HG03159 (cell line): ENCODE results near the gene PCGF2.
A peak's percentile ranks its signal among the peaks of the same experiment; 100 is the strongest.
"Not testable (repeated sequence)": the region's sequence is repeated elsewhere in the genome, so short reads cannot be mapped to it uniquely, and the experiment has no call there.

ENCODE experiments used
- ATAC-seq: cut with Tn5 transposase; IDR thresholded peaks from one replicate; pipeline ENCODE4 v1.9.1; 2021; ENCODE audit warnings: mild to moderate bottlenecking, moderate library complexity; ENCODE audit not compliant: unreplicated experiment

Gene PCGF2

DNA sequence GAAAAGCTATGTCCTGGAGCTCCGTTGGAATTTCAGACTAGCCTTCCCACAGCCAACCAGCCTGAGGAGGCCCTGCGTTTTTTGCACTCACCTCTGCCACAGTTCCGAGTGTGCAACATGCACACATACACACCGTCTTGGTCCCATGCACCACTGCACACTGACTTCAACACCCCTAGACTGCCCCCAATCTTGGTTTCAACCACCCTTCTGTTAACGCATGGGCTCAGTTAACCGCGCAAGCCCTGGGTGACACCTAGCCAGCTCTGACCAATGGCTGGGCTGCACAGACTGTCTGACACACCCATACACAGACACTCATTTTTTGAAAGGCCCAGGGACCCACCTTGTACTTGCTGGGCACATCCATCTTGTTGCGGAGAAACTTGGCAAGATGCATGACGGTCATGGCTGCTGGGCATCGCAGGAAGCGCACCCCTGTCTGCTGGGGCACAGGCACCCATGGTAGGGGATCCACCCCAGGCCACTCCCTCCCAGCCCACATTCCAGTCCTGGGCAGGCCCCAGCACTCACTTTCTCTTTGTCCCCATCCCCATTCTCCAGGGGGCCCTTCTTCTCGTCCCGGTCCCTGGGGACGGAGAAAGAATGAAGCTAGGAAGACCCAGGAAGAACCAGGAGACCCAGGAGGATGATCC, 10.0 kb downstream of the PCGF2 start:
- no peak for ATAC-seq

DNA sequence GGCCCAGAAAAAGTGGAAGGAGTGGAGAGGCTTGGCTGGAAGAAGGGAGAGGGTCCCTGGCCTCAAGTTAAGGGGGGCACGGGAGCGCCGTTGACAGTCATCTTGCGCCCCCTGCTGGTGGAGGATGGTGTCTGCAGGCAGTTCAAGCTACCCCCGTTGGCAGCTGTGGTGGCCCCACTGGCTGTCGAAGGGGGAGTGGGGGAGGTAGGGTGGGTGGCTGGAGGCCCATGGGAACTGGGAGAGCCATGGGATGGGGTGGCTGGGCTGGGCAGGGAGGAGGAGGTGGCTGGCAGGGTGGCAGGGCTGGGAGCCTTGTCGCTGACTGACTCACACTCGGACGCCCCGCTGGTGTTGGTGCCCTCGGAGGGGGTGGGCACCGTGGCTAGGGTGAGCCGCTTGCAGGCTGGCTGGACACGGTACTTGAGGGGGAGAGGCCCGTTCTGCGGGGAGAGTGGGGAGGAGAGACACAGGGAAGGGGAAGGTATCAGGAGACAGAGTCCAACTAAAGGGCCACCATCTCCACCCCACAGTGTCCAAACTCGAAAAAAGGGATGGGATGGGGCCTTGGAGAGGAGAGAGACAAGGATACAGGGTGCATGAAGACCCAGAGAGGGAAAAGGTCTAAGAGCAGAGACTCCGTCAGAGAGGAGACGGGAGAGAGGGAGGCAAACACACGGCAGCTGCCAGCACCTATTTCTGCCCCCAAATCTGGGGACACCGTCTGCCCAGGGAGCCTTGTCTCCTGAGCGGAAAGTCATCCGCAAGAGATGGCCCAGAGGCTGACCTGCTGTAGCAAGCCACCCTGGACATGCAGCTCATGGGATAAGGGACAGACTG, 12.8 kb downstream of the PCGF2 start:
- ATAC-seq = no peak

DNA sequence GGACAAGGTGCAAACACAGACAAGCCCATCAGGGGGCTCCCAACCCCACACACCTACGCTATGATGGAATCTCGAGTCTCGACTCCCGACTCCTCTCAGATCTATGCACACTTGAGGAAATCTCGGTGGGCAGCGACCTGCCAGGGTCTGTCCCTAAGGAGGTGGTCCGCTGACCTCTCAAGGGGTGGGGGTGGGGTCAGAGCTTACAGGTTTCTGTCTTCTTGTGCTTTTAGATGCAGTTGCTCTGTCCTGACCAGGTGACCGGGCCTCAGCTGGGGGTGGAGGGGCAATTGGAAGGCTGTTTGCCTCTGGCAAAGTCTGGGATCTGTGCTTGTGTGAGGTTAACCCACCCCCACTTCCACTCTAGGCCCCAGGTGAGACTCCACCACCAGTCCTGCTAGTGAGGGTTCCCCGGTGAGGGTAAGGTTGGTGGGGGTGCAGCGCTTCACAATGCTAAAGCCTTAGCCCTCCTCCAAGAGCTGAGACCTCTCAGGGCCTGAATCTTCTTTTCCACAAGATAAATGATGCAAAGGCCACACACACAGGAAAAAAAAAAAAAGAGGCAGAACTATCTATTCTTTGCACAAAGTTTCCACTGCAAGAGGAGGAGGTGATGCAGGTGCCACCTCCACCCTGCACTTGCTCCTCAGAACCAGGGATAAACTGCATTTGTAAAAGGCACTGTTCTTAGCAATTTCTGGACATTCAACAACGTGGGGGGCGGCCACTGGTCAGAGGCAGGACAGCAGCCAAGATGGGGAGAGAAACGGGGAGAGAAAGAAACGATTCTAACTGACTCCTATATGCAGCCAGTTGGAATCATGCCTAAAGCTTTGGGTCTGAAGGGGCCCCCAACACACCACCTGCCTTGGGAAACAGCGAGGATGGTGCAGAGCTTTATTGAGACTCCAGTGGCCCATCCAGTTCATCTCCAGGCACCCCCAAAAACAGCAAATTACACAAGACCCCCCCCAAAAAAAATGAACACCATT, 13.9 kb downstream of the PCGF2 start:
- ATAC-seq = no peak

DNA sequence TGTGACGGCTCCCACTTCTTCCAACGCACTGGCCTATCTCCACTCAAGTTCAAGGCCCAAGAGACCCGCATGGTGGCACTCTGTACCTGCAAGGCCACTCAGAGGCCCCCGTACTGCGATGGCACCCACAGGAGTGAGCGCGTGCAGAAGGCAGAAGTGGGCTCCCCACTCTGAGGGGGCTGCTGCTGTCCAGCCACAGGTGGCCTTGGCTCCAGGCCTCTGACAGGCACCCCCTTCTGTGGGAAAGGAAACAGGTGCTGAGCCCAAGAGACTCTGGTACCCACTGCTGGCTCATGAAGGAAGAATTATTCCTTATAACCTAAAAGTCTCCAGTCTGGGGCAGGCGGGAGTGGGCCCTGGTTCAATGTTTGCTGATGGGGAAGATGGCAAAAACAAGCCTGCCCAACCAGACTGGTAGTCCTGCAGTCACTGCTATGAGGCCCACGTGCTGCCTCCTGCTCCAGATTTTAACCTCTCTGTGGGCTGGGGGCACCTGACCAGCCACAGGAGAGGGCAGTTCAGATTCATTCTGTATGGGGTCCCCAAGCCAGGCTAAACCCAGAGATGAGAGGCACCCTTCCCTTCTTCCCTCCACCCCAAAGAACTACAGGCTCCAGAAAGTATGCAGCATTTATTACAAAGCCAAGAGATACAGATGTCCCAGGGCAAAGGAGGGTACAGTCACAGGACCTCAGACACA, 14.7 kb downstream of the PCGF2 start:
- no peak for ATAC-seq

DNA sequence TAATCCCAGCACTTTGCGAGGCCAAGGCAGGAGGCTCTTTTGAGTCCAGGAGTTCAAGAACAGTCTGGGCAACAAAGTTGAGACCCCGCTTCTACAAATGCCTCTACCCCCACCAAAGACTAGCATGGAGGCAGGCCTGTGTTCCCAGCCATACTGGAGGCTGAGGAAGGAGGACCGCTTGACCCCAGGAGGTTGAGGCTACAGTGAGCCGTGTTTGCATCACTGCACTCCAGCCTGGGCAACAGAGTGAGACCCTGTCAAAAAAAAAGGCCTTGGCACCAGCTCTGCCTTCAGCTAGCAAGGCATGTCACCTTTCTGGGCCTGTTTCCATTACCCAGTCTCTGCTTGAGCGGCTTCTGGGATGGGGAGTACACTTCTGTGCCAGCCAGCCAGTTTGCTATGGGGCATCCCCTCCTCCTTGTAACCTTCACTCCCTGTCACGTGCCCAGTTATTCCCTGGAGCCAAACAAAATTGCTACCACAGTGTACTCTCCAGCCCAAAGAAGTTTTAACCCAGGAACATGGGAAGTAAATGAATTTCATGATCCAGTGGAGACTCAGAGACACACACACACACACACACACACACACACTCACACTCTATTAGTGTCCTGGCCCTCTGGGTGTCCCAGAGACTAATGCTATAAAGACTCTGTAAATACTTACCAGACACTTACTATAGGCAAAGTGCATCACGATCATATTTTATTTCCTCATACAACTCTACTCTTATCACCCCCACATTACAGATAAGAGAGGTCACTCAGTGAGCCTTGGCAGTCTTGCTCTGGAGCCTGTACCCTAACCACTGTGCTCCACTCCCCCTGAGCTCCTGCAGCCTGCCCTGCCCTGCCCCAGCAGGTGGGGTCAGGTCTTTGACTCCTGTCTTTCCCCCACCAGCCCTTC, 15.5 kb downstream of the PCGF2 start:
- no peak for ATAC-seq

DNA sequence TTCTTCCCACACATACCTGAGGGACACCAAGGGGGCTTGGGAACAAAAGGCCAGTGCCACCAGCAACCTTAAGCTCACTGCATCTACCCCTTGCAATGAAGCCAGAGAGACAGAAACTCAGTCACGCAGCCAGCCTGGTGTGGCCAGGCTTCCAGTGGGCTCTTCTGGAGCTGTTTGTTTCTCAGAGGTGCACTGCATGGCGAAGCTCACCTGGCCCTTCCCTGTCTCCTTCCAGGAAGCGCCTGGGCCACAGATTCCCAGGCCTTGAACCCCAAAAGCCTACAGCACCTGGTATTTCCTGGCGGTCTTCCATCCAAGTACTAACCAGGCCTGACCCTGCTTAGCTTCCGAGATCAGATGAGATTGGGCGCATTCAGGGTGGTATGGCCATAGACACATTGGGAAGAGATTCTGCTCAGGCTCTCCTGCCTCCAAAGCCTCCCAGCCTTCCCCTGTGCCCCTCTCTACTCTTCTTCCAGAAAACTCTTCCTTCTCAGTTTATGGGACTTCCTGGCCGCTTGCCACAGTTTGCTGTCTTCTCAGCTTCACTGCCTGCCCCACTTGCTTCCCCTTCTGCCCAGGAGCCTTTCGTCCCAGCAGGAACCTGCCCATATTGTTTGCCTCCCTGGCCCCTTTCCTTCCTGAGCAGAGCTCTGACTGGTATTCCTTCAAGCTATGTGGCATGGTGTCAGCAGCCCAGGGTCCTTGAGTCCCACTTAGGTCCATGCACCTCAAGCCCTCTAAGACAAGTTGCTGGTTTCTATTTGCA, 16.4 kb downstream of the PCGF2 start:
- no peak for ATAC-seq

DNA sequence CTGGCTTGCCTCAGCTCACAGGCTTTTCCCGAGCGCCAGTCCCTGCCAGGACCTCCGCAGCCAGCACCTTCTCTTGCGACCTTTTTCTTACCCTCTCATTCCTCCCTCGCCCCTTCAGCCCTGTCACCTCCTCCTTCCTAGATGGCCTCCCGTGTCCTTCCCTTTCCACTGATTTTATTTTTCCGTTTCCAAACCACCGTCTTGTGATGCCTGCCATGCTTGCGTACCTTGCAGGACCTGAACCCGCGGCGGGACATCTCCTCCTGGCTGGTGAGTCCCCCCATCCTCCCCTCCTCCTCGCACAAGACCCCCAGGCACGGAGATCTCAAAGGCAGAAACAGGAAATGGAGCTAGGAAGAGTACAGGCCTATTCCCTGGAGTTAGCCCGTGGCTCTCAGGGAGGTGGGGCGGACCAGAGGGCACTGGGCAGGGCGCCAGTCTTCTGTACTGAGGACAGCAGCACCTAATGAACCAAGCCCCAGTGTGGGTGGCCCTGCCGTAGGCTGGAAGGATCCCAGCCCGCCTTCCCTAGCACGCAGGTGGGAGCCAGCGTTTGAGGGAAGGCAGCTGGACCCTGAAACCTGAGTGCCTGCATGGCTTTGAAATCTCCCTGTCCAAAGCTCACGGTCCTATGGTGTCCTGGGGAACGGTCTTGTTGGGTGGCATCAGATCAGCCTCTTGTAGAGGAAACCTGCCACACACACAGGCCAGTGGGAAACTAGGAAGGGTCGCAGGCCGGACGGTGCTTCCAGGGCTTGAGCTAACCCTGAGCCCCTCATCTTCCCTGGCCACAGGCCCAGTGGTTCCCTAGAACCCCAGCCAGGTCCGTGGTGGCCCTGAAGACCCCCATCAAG, 17.4 kb downstream of the PCGF2 start:
- no peak for ATAC-seq

DNA sequence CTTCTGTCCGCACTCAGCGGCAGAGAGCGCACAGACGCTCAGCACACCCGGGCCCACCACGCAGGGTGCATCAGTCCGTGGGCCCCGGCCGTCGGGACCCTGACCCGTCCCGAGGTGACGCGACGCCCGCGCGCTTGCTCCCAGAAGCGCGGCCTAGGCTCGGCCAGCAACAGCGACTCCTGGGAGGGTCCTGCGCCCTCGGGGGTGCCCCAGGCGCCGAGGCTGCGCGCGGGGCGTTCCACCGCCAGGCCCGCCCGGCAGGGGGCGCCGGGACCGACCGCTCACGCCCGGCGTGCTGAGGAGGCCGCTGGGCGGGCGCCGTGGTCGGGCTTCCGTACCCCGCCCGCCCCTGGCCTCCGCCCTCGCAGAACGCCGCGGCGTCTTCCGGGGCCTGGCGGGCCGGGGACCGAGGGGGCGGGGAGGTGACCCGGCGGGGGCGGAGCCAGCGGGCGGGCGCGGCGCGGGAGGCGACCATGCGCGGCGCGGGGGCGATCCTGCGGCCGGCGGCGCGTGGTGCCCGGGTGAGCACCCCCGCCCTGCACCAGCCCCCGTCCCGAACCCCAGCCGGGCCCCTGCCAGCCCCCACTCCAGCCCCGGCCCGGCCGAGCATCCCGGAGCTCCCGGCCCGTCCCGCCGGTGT, 18.1 kb downstream of the PCGF2 start, which contains the start of gene CISD3:
CISD3 (plus strand) TSS at position 456 of the 640 bp plus-strand sequence; CDS start at position 474, 18 bp downstream.
- ATAC-seq = peak; percentile 76

DNA sequence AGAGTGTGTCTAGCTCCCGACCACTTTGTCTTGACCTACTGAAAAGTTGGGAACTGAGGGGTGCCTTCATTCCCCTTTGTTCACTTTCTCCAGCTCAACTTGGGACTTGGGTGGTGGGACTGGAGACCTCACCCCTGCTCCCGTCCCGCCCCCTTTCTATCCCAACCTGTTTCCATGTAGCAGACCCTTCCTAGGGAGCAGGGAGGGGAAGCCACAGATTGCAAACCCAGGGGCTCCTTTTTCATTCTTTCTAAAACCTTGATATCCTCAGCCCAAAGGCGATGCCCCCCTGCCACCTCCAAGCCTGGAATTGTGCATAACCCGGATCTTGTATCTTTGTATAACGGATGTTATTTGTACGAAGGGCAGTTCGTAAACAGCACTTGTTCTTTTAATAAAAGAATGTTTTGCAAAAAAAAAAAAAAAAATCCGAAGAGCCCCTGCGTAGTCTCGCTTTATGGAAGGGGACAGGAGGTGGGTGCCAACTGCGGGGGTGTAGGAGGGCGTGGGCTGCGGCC, 18.7 kb downstream of the PCGF2 start:
- ATAC-seq = no peak

DNA sequence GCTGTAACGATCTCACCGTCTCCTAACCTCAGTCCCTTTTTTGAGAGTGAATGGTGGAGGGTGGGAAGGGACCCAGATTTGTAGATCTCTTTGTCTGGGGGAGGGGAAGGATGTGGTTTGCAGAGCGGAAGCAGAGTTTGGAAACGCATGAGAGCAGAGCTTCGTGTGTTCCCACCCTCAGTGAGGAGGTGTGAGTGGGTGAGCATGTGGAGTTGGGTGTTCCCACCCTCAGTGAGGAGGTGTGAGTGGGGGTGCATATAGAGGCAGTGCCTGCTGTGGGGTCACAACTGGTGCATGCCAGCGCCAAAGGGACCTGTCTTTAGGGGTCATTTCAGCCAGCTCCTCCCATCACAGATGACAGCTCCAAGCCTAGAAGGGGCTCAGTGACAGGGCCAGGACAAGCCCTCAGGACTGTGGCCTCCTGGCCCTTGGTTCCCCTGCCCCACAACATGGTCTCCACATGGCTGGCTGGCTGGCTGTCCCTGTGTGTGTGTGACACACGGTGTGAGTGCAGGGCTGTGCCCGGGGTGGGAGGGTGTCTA, 19.8 kb downstream of the PCGF2 start:
- ATAC-seq = no peak

DNA sequence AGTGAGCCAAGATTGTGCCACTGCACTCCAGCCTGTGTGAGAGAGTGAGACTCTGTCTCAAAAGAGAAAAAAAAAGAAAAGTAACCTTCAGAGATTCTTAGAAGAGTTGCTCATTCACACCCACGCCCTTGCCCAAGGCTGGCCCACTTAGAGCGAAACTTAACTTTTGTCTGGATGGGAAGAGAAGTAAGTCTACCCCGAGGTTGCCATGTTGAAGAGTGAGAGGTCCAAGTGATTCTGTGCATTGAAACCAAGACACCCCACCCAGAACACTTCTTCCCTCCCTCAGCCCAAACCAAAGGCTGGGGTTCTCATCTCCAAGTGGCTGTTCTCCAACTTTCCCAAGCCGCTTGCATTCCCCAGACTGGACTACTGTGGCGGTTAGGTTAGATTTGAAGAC, 20.4 kb downstream of the PCGF2 start:
- no peak for ATAC-seq

DNA sequence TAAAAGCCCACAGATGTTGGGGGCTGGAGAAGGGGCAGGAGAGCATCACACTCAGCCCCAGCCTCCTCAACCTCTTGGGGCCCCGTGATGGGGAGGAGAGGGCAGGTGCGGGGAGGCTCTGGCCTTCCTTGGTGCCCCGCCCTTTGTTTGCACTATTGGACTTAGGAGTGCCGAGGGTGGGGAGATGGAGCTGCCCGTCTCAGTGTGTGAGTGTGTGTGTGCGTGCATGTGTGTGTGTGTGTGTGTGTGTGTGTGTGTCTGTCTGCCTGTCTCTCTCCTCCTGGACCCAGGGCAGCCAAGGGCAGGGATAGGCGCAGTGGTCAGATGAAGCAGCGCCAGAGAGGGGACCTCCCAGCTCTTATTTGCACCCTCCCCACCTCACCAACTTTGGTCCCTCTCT, 22.0 kb downstream of the PCGF2 start:
- not testable (repeated sequence) for ATAC-seq

DNA sequence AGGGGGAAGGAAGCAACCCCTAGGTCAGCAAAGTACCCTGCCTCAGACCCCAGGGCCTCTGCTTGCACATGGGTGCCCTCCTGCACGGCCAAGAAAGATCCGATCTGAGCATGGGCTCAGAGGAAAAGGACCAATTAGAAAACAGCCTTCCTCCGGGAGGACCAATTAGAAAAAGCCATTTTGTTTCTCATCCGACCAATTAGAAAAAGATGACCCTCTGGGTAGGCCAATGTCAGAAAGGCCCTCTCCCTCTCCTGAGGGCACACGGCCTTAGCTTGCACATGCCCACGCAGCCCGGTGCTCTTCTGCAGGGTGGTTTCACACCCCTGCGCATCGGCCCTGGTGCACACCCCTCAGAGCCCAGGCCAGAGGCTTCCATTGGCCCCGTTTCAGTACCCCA, 23.1 kb downstream of the PCGF2 start:
- ATAC-seq = no peak

DNA sequence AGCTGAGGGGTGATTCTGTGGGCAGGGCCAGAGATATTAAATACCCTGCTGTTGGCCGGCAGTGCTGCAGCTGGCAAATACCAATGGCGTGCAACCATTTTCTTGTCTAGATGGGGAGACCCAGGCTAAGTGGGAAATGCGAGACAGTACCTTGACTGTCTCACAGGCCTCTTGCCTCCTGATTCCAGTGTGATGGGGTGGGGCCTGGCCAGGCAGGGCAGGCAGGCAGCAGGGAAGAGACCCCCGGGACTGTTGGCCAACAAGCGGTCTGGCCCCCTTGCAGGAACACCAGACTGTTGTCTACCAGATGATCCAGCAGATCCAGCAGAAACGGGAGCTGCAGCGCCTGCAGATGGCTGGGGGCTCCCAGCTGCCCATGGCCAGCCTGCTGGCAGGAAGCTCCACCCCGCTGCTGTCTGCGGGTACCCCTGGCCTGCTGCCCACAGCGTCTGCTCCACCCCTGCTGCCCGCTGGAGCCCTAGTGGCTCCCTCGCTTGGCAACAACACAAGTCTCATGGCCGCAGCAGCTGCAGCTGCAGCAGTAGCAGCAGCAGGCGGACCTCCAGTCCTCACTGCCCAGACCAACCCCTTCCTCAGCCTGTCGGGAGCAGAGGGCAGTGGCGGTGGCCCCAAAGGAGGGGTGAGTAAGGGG, 23.7 kb downstream of the PCGF2 start:
- no peak for ATAC-seq

DNA sequence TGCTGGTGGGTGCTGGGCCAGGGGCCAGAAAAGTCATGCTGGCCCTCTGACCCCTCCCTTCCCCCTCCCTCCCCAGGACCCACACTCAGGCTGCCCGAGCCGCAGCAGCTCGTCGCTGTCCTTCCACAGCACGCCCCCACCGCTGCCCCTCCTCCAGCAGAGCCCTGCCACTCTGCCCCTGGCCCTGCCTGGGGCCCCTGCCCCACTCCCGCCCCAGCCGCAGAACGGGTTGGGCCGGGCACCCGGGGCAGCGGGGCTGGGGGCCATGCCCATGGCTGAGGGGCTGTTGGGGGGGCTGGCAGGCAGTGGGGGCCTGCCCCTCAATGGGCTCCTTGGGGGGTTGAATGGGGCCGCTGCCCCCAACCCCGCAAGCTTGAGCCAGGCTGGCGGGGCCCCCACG, 26.3 kb downstream of the PCGF2 start:
- no peak for ATAC-seq

DNA sequence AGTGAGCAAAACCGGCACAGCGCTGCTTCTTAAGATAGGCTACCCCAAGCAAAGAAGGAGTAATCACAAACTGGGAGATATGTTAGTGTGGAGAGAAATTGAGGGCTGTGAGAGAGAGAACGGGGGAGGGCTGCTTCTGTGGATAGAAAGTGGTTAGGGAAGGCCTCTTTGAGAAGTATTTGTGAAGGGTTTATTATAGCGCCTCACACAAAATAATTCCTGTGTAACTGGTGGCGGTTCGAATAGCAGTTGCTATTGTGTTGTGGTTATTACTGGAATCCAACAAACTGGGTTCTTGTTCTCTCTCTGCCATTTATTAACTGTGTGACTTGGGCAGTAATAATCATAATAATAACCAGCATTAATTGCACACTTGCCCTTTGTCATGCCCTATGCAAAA, 27.2 kb downstream of the PCGF2 start:
- ATAC-seq = no peak
